Measurements from ENCODE around the gene CCT4. TPM values are rescaled to one million over a fixed set of nuclear protein-coding genes. Genes with fewer than 3 reads are reported as not detected.

CCT4 gene
- total and polyA plus RNA-seq, 11 donors: 42.1 to 170 (median 96.9) TPM

DNA sequence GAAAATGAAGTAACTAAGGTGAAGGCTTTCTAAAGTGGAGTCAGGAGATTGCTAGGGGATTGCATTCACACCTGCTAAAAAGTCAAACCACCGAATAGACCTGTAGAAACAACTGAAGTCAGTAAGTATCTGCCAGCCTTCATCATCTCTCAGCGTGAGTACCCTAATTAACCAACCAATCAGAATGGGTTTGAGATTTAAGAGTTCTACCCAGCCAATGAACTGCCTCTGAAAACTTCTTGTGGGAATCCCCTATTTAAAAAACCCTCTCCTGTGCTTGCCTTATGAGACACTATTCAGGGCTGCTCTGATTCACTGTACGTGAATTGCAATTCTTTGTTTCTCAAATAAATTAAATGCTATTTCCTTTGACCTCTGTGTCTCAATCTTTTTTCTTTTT, 31.2 kb downstream of the CCT4 start:
- WGBS, 4 donors: 72 to 75% (median 74%) methylated on average over 3 of the region's 3 CpGs
- H3K27ac ChIP-seq: no peak overlapping the region
- intact Hi-C loops (cut with DNase I): no loop called here
- TF ChIP-seq POLR2A (IDR thresholded peaks at IDR 0.05): no peak
- TF ChIP-seq, protein P1, sequence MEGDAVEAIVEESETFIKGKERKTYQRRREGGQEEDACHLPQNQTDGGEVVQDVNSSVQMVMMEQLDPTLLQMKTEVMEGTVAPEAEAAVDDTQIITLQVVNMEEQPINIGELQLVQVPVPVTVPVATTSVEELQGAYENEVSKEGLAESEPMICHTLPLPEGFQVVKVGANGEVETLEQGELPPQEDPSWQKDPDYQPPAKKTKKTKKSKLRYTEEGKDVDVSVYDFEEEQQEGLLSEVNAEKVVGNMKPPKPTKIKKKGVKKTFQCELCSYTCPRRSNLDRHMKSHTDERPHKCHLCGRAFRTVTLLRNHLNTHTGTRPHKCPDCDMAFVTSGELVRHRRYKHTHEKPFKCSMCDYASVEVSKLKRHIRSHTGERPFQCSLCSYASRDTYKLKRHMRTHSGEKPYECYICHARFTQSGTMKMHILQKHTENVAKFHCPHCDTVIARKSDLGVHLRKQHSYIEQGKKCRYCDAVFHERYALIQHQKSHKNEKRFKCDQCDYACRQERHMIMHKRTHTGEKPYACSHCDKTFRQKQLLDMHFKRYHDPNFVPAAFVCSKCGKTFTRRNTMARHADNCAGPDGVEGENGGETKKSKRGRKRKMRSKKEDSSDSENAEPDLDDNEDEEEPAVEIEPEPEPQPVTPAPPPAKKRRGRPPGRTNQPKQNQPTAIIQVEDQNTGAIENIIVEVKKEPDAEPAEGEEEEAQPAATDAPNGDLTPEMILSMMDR (IDR thresholded peaks at IDR 0.05): no peak
- H3K4me3 ChIP-seq: no peak overlapping the region
- H3K27me3 ChIP-seq: no peaks in the 10 kb centered on the region
- DNase-seq: no peak
- no peak for ATAC-seq
- H3K36me3 ChIP-seq: peaks cover 0 to 1% (median 0%) of the 10 kb centered on the region in 9 donors
- peaks cover 0 to 8% (median 0%) of the 10 kb centered on the region in 12 donors for H3K9me3 ChIP-seq
- H3K4me1 ChIP-seq: peaks cover 0 to 17% (median 7%) of the 10 kb centered on the region in 12 donors

DNA sequence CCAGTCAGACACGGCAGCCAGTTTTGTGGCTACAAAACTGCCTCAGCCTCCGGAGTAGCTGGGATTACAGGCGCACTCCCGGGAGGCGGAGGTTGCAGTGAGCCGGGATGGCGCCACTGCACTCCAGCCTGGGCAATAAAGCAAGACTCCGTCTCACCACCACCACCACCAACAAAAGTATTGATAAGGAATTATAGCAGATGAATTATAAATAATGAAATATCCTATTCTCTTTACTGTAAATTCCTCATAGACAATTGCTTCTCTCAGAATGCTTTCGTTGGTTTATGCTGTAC, 33.2 kb downstream of the CCT4 start:
- 37 to 78% (median 54%) methylated on average over 8 to 9 of the region's 9 CpGs for WGBS, 4 donors
- TF ChIP-seq, protein P1 (IDR thresholded peaks at IDR 0.05): no peak
- TF ChIP-seq POLR2A (IDR thresholded peaks at IDR 0.05): no peak
- ATAC-seq: no peak
- Histone ChIP-seq H3K9me3 (no peaks in the 10 kb centered on the region), H3K27me3 (no peaks in the 10 kb centered on the region), H3K27ac (peak overlapping the region in 4 of 12 donors; percentile 24 to 87 (median 83)), H3K4me1 (peaks cover 0 to 17% (median 7%) of the 10 kb centered on the region in 12 donors), H3K36me3 (no peaks in the 10 kb centered on the region), H3K4me3 (peak overlapping the region in 11 of 12 donors; percentile 55 to 88 (median 72))
- intact Hi-C loops (cut with DNase I): no loop called here
- DNase-seq: no peak

DNA sequence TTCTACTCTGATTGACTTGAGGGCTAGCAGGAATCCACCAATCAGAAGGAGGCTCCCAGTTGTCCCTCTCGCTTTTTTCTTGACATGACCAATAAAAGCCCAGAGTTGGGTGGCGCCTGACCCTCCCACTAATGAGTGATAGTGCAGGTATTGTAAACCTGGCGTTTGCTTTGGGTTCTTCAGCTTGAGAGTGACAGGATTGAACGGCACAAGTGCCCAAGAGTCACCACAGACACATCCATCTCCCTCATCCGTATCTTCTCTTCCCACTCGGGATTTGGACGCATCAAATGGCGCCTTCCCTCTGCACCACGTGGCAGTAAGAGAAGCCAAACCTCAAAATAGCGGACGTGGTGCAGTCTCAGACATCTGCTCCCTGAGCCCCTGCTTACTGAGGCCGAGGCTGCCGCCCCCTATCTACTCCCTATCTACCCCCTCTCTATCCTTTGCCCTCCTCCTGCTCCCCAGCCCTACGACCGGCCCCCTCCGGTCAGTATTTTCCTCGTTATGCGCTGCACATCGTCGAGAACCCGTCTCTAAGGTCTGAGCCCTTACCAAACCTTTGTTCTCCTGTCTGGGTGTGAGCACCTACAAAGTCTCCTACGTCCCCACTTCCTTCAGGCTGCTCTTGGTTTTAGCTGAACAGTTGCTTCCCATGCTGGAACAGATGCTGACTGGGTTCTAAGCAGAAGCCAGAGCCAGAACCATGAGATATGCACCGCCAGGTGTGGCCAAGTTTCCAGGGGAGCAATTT, 33.7 kb downstream of the CCT4 start:
- peak; percentile 94 to 97 (median 96) for ATAC-seq

More for the DNA sequence above, 33.7 kb downstream of the CCT4 start:
- H3K36me3 ChIP-seq: no peaks in the 10 kb centered on the region
- TF ChIP-seq, protein P1 (IDR thresholded peaks at IDR 0.05): no peak
- no peak for TF ChIP-seq POLR2A (IDR thresholded peaks at IDR 0.05)
- peak overlapping the region; percentile 55 to 88 (median 71) for H3K4me3 ChIP-seq
- H3K9me3 ChIP-seq: no peaks in the 10 kb centered on the region
- intact Hi-C loops (cut with DNase I): loop anchor here in 4 of 10 donors (1.0 to 5.0 kb wide), 6 partner anchors 34 to 317 kb away; partner anchors contain the start of genes XPO1 (in 2 of the 4) and CCT4 (in 1 of the 4)
- peak overlapping the region in 11 of 12 donors; percentile 24 to 87 (median 79) for H3K27ac ChIP-seq
- WGBS, 4 donors: 1 to 4% (median 2%) methylated on average over 20 to 23 of the region's 23 CpGs
- peaks cover 0 to 17% (median 7%) of the 10 kb centered on the region in 12 donors for H3K4me1 ChIP-seq
- H3K27me3 ChIP-seq: no peaks in the 10 kb centered on the region
- DNase-seq: peak; percentile 84 to 91 (median 89)
